Stromal cell of bone marrow (primary cell): ENCODE measurements around the gene MBD5.
"Not testable (repeated sequence)": the region's sequence is repeated elsewhere in the genome, so short reads cannot be mapped to it uniquely, and the experiment has no call there.

Experiments used
- DNase-seq: peaks from one replicate; pipeline ENCODE4 v3.0.0-alpha.2; 2012; ENCODE audit warnings: low read depth

MBD5 gene

GRCh38 chr2:148525130-148525529 is 504.2 kb downstream of the MBD5 start:
- no peak for DNase-seq

- DNase-seq: no peak
Observed at GRCh38 chr2:148526509-148527346, 505.8 kb downstream of the MBD5 start.

GRCh38 chr2:148527488-148528340 is 506.8 kb downstream of the MBD5 start:
- DNase-seq: no peak

GRCh38 chr2:148528356-148529064 is 507.6 kb downstream of the MBD5 start:
- no peak for DNase-seq

GRCh38 chr2:148529745-148530144 is 508.9 kb downstream of the MBD5 start:
- no peak for DNase-seq

GRCh38 chr2:148530350-148530749 is 509.5 kb downstream of the MBD5 start:
- DNase-seq: no peak

- DNase-seq: no peak
Observed at GRCh38 chr2:148531235-148531634, 510.3 kb downstream of the MBD5 start.

GRCh38 chr2:148531669-148532428 is 511.0 kb downstream of the MBD5 start:
- DNase-seq: no peak

- DNase-seq: no peak
Observed at GRCh38 chr2:148533004-148533403, 512.1 kb downstream of the MBD5 start.

GRCh38 chr2:148533685-148534084 is 512.8 kb downstream of the MBD5 start:
- no peak for DNase-seq

GRCh38 chr2:148534416-148535204 is 513.7 kb downstream of the MBD5 start:
- DNase-seq: no peak

GRCh38 chr2:148538375-148538774 is 517.5 kb downstream of the MBD5 start:
- DNase-seq: no peak

- no peak for DNase-seq
Observed at GRCh38 chr2:148540022-148540421, 519.1 kb downstream of the MBD5 start.

- DNase-seq: no peak
Observed at GRCh38 chr2:148541792-148542191, 520.9 kb downstream of the MBD5 start.

GRCh38 chr2:148542614-148543013 is 521.7 kb downstream of the MBD5 start:
- no peak for DNase-seq

GRCh38 chr2:148543088-148543540 is 522.2 kb downstream of the MBD5 start:
- DNase-seq: not testable (repeated sequence)

GRCh38 chr2:148545390-148546256 is 524.7 kb downstream of the MBD5 start:
- DNase-seq: no peak

GRCh38 chr2:148546270-148546669 is 525.4 kb downstream of the MBD5 start:
- DNase-seq: no peak

- no peak for DNase-seq
Observed at GRCh38 chr2:148548716-148549400, 528.0 kb downstream of the MBD5 start.
